WI38 (cell line): ENCODE measurements around the gene BFSP2.

Experiments
- H3K4me3 ChIP-seq: 2 replicates; pipeline ENCODE4 v1.5.1; 2011; ENCODE audit warnings: low read depth, mild to moderate bottlenecking, control low read depth, low read length
- CTCF ChIP-seq: IDR thresholded peaks from 2 replicates; pipeline ENCODE4 v1.5.1; 2012; ENCODE audit warnings: low read depth, mild to moderate bottlenecking, control low read depth, low read length

The BFSP2 gene

GRCh38 chr3:133374708-133375402 lies 25.0 kb upstream of the BFSP2 start:
- TF ChIP-seq CTCF = no peak
- H3K4me3 ChIP-seq = no peak overlapping the region

- no peak for TF ChIP-seq CTCF
- no peak overlapping the region for H3K4me3 ChIP-seq
Measured at GRCh38 chr3:133375403-133375745, 24.5 kb upstream of the BFSP2 start.

- TF ChIP-seq CTCF = no peak
- no peak overlapping the region for H3K4me3 ChIP-seq
Measured at GRCh38 chr3:133376810-133377209, 23.0 kb upstream of the BFSP2 start.

- TF ChIP-seq CTCF = peak; percentile 22; the same call in 1 of the 2 replicates
- H3K4me3 ChIP-seq = no peak overlapping the region
Measured at GRCh38 chr3:133377396-133377795, 22.5 kb upstream of the BFSP2 start.

GRCh38 chr3:133379926-133380325 lies 19.9 kb upstream of the BFSP2 start:
- TF ChIP-seq CTCF = no peak
- no peak overlapping the region for H3K4me3 ChIP-seq

GRCh38 chr3:133380481-133381225 lies 19.2 kb upstream of the BFSP2 start:
- no peak for TF ChIP-seq CTCF
- H3K4me3 ChIP-seq = no peak overlapping the region

- no peak overlapping the region for H3K4me3 ChIP-seq
- no peak for TF ChIP-seq CTCF
Measured at GRCh38 chr3:133381346-133382109, 18.3 kb upstream of the BFSP2 start.
